HepG2 (cell line): ENCODE results near the gene TCF3. TPM values are rescaled to one million over a fixed set of nuclear protein-coding genes. Genes with fewer than 3 reads are reported as not detected.

Experiments
- MTF1 ChIP-seq: sonication (generic); formaldehyde crosslinking; IDR thresholded peaks from 2 replicates; pipeline ENCODE4 v1.5.0; 2020; ENCODE audit warnings: missing genetic modification reagents
- NAIF1 ChIP-seq: sonication (generic); formaldehyde crosslinking; IDR thresholded peaks from 2 replicates; pipeline ENCODE4 v1.5.0; 2020; ENCODE audit warnings: mild to moderate bottlenecking, missing genetic modification reagents, borderline replicate concordance
- NCOA5 ChIP-seq: sonication (generic); formaldehyde crosslinking; IDR thresholded peaks from 2 replicates; pipeline ENCODE4 v1.4.0; 2020; ENCODE audit warnings: missing genetic modification reagents
- NFYB ChIP-seq: sonication (generic); formaldehyde crosslinking; IDR thresholded peaks from 2 replicates; pipeline ENCODE4 v1.4.0; 2020; ENCODE audit warnings: missing genetic modification reagents
- SP140L ChIP-seq: sonication (generic); formaldehyde crosslinking; IDR thresholded peaks from 2 replicates; pipeline ENCODE4 v1.4.0; 2020; ENCODE audit warnings: missing genetic modification reagents, borderline replicate concordance
- ZBTB21 ChIP-seq: sonication (generic); formaldehyde crosslinking; IDR thresholded peaks from 2 replicates; pipeline ENCODE4 v1.4.0; 2020; ENCODE audit warnings: missing genetic modification reagents
- ZBTB40 ChIP-seq, 2 experiments: fragments of 450-650 bp in 1 of 2; sonication (generic) in 1 of 2; formaldehyde crosslinking in 1 of 2; IDR thresholded peaks; 2 replicates each; pipeline versions ENCODE4 v1.6.1 to v1.8.0; 2016 to 2022; ENCODE audit warnings: antibody characterized with exemption in 1 of 2, mild to moderate bottlenecking in 1 of 2, missing genetic modification reagents in 1 of 2
- ZNF274 ChIP-seq: sonication (generic); formaldehyde crosslinking; IDR thresholded peaks from 2 replicates; pipeline ENCODE4 v1.5.1; 2020; ENCODE audit warnings: mild to moderate bottlenecking, missing genetic modification reagents
- polyA plus RNA-seq, 8 experiments: library from polyadenylated mRNA; depleted of rRNA in 3 of 8; stranded (reverse) in 7 of 8; unstranded in 1 of 8; fragments of >200 nt; fragmentation: Illumina TruSeq in 4 of 8; extraction: Trizol in 4 of 8; gene quantifications; 2 replicates each; pipeline versions ENCODE4 v1.2.1 to v1.2.3, GENCODE V29; 2011 to 2016; ENCODE audit warnings: low read depth in 4 of 8, missing spikeins in 1 of 8, mixed read lengths in 1 of 8; ENCODE audit not compliant: insufficient read depth in 1 of 8
- total RNA-seq, 5 experiments: library from RNA; depleted of rRNA; stranded (reverse); fragments of >200 nt; fragmentation: Illumina TruSeq; extraction: Trizol; gene quantifications; 2 replicates each; pipeline ENCODE4 v1.2.3, GENCODE V29; 2016; ENCODE audit warnings: low read depth in 1 of 5
- TF ChIP-seq, protein P1 (sequence below): sonication (generic); formaldehyde crosslinking; IDR thresholded peaks from 2 replicates; pipeline ENCODE4 v1.9.0; 2021; ENCODE audit warnings: missing genetic modification reagents, borderline replicate concordance
- TF ChIP-seq, protein P2 (sequence below): sonication (generic); formaldehyde crosslinking; IDR thresholded peaks from 2 replicates; pipeline ENCODE4 v1.8.0; 2023; ENCODE audit warnings: mild to moderate bottlenecking, missing genetic modification reagents
- TF ChIP-seq, protein P3 (sequence below), 2 experiments: sonication (generic) in 1 of 2; formaldehyde crosslinking in 1 of 2; IDR thresholded peaks; 2 replicates each; pipeline versions ENCODE4 v1.4.0 to v1.6.1; 2018 to 2020; ENCODE audit warnings: missing genetic modification reagents in 2 of 2, borderline replicate concordance in 1 of 2, low read depth in 1 of 2, mild to moderate bottlenecking in 1 of 2, missing biosample characterization in 1 of 2

The TCF3 gene
- total and polyA plus RNA-seq, 2 of the 13 experiments (the other 11 are each of a cell fraction or from before 2014, with no cell fraction given), result 51.4 to 53.2 TPM

DNA sequence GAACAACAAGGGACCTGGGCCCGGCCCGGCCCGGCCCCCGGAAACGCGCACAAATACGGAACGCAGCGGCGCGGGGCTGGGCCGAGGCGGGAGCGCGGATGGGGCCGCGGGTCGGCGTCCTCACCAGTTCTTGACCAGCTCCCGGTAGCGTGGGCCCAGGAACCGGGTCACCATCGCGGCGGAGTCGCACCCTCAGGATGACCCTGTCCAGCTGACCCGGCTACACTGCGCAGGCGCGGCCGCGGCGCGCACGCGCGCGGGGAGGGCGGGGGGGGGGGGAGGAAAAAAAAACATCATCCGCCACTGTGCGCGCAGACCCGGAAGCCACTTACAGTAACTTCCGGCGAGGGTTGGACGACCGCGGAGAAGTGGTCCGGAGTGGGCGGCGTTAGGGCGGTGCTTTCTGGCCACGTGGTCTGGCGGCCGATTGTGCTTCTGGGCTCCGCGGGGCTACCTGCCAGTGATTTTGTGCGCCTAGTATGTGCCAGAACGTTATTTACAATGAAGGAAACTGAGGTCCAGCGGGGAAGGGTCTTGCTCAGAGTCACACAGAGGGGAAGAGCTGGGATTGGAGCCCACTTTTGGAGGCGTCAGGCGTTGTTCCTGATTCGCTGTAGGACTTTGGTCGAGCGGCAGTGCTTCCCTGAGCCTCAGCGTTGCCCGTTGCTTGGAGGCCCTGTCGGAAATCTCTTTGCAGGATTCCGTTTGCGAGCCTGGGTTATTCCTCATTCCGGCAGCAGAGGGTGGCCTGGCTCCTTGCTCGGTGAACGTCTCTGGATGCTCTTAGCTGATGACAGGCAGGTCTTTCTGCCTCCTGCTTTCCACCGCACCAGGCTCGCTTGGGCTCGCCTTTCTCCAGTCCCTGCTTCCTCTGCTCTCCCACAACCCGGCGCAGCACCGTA is 46.9 kb downstream of the TCF3 start, which contains the start of gene UQCR11 (continued):
- TF ChIP-seq NCOA5, result no peak
- no peak for TF ChIP-seq SP140L
- TF ChIP-seq, protein P1, sequence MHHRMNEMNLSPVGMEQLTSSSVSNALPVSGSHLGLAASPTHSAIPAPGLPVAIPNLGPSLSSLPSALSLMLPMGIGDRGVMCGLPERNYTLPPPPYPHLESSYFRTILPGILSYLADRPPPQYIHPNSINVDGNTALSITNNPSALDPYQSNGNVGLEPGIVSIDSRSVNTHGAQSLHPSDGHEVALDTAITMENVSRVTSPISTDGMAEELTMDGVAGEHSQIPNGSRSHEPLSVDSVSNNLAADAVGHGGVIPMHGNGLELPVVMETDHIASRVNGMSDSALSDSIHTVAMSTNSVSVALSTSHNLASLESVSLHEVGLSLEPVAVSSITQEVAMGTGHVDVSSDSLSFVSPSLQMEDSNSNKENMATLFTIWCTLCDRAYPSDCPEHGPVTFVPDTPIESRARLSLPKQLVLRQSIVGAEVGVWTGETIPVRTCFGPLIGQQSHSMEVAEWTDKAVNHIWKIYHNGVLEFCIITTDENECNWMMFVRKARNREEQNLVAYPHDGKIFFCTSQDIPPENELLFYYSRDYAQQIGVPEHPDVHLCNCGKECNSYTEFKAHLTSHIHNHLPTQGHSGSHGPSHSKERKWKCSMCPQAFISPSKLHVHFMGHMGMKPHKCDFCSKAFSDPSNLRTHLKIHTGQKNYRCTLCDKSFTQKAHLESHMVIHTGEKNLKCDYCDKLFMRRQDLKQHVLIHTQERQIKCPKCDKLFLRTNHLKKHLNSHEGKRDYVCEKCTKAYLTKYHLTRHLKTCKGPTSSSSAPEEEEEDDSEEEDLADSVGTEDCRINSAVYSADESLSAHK, result no peak
- TF ChIP-seq NFYB (CRISPR knock-in tag), result no peak
- TF ChIP-seq ZNF274 (CRISPR knock-in tag), result no peak
- no peak for TF ChIP-seq ZBTB40 (IDR thresholded peaks at IDR 0.05)
- 0 out of 2 replicates have a peak, but pooled peaks have one; percentile 44 for TF ChIP-seq ZBTB40 (CRISPR knock-in tag; IDR thresholded peaks at IDR 0.05)
- TF ChIP-seq MTF1 (CRISPR knock-in tag), result no peak
- TF ChIP-seq, protein P2, sequence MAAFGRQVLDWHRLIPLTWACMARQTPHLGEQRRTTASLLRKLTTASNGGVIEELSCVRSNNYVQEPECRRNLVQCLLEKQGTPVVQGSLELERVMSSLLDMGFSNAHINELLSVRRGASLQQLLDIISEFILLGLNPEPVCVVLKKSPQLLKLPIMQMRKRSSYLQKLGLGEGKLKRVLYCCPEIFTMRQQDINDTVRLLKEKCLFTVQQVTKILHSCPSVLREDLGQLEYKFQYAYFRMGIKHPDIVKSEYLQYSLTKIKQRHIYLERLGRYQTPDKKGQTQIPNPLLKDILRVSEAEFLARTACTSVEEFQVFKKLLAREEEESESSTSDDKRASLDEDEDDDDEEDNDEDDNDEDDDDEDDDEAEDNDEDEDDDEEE, result peak; percentile 93; the same call in 1 of the 2 replicates
- TF ChIP-seq NAIF1, result 0 out of 2 replicates have a peak, but pooled peaks have one; percentile 10
- TF ChIP-seq, protein P3, sequence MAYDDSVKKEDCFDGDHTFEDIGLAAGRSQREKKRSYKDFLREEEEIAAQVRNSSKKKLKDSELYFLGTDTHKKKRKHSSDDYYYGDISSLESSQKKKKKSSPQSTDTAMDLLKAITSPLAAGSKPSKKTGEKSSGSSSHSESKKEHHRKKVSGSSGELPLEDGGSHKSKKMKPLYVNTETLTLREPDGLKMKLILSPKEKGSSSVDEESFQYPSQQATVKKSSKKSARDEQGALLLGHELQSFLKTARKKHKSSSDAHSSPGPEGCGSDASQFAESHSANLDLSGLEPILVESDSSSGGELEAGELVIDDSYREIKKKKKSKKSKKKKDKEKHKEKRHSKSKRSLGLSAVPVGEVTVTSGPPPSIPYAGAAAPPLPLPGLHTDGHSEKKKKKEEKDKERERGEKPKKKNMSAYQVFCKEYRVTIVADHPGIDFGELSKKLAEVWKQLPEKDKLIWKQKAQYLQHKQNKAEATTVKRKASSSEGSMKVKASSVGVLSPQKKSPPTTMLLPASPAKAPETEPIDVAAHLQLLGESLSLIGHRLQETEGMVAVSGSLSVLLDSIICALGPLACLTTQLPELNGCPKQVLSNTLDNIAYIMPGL (CRISPR knock-in tag; IDR thresholded peaks at IDR 0.05; ENCODE audit: borderline replicate concordance in 1 of 2, low read depth in 1 of 2), result peak; percentile 69 to 89
- no peak for TF ChIP-seq ZBTB21 (CRISPR knock-in tag)
